ENCODE results near the gene PAFAH2.

GRCh38 chr1:26023826-26024225 is 26.0 kb upstream of the PAFAH2 start:
- no peak for TF ChIP-seq CTCF (IDR thresholded peaks at IDR 0.05)
- no peak for TF ChIP-seq SIN3A (IDR thresholded peaks at IDR 0.05; ENCODE audit: borderline replicate concordance, insufficient read depth, low read depth, low read length)
- TF ChIP-seq POLR2AphosphoS5 (IDR thresholded peaks at IDR 0.05; ENCODE audit: low read depth, low read length), result no peak
- no peak for TF ChIP-seq TCF7L2 (IDR thresholded peaks at IDR 0.05; ENCODE audit: low read depth, low read length)
- TF ChIP-seq REST (IDR thresholded peaks at IDR 0.05; ENCODE audit: insufficient read depth in 1 of 2, low read depth in 2 of 2, low read length in 1 of 2), result no peak

Data from Panc1 (cell line).